ENCODE results near the gene TNFRSF18.

DNA sequence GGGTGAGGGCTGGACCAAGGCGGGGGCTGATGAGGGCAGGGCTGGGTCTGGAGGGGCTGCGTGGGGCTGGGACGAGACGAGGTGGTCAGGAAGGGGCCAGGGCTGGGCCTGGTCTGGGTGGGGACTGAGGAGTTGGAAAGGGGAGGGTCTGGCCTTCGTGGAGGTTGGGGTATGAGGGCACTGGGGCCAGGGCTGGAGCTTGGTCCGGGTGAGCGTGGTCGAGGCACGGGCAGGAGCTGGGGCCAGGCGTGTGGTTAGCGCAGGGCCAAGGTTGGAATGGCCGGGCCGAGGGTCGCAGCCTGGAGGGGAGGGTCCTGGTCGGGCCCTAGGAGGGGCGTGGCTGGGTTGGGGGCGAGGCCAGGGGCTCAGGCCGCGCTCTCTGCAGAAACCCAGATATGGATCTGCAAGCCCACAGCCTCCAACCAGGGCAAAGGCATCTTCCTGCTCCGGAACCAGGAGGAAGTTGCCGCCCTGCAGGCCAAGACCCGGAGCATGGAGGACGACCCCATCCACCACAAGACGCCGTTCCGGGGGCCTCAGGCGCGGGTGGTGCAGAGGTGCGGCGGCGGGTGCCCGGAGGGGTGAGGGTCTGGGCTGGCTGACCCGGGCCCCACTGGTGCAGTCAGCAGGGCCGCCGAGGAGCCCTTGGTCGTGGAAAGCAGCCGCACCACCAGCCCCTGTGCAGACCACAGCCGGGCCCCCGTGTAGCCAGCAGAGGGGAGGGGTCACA, 23.7 kb downstream of the TNFRSF18 start:
- TF ChIP-seq POLR2A (IDR thresholded peaks at IDR 0.05) (no peak), POLR2AphosphoS5 (IDR thresholded peaks at IDR 0.05) (no peak)
- TF ChIP-seq, protein P1, sequence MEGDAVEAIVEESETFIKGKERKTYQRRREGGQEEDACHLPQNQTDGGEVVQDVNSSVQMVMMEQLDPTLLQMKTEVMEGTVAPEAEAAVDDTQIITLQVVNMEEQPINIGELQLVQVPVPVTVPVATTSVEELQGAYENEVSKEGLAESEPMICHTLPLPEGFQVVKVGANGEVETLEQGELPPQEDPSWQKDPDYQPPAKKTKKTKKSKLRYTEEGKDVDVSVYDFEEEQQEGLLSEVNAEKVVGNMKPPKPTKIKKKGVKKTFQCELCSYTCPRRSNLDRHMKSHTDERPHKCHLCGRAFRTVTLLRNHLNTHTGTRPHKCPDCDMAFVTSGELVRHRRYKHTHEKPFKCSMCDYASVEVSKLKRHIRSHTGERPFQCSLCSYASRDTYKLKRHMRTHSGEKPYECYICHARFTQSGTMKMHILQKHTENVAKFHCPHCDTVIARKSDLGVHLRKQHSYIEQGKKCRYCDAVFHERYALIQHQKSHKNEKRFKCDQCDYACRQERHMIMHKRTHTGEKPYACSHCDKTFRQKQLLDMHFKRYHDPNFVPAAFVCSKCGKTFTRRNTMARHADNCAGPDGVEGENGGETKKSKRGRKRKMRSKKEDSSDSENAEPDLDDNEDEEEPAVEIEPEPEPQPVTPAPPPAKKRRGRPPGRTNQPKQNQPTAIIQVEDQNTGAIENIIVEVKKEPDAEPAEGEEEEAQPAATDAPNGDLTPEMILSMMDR (IDR thresholded peaks at IDR 0.05) = no peak

Measured in prostate gland (tissue), 2 donors.